ENCODE measurements around the gene METTL8.

METTL8 gene

GRCh38 chr2:171308280-171309054, 125.3 kb downstream of the METTL8 start:
- DNase-seq = no peak

GRCh38 chr2:171307560-171307959, 126.2 kb downstream of the METTL8 start:
- no peak for DNase-seq

- DNase-seq = no peak
These were observed 135.8 kb downstream of the METTL8 start for GRCh38 chr2:171297956-171298355.

- no peak for DNase-seq
These were observed 139.2 kb downstream of the METTL8 start for GRCh38 chr2:171294608-171295007.

- DNase-seq = no peak
These were observed 140.1 kb downstream of the METTL8 start for GRCh38 chr2:171293661-171294060.

GRCh38 chr2:171289991-171290390, 143.8 kb downstream of the METTL8 start:
- no peak for DNase-seq

GRCh38 chr2:171289316-171289715, 144.5 kb downstream of the METTL8 start:
- DNase-seq = no peak

- DNase-seq = no peak
These were observed 146.2 kb downstream of the METTL8 start for GRCh38 chr2:171287611-171288010.

GRCh38 chr2:171287036-171287571, 146.7 kb downstream of the METTL8 start:
- DNase-seq = no peak

- no peak for DNase-seq
These were observed 152.7 kb downstream of the METTL8 start for GRCh38 chr2:171281110-171281509.

- no peak for DNase-seq
These were observed 153.6 kb downstream of the METTL8 start for GRCh38 chr2:171279983-171280790.

GRCh38 chr2:171274757-171275156, 159.0 kb downstream of the METTL8 start:
- no peak for DNase-seq

GRCh38 chr2:171271971-171272436, 161.8 kb downstream of the METTL8 start:
- peak; percentile 24 for DNase-seq

GRCh38 chr2:171271386-171271785, 162.4 kb downstream of the METTL8 start:
- no peak for DNase-seq

- DNase-seq = no peak
These were observed 165.7 kb downstream of the METTL8 start for GRCh38 chr2:171267855-171268629.
